CD4-positive, alpha-beta T cell treated with Interleukin-6 at 100 ng/mL for 8 hours (primary cell): Measurements from ENCODE around the gene NDUFS3.
A peak's percentile ranks its signal among the peaks of the same experiment; 100 is the strongest.
"Not testable (repeated sequence)": the region's sequence is repeated elsewhere in the genome, so short reads cannot be mapped to it uniquely, and the experiment has no call there.

Experiments
- DNase-seq: peaks from one replicate; pipeline ENCODE4 v3.0.0-alpha.2; 2020; ENCODE audit warnings: mixed read lengths, low spot score

The NDUFS3 gene

GRCh38 chr11:47578524-47579494, at the start of gene NDUFS3, which contains the start of gene KBTBD4:
Gene NDUFS3 (plus strand): TSS chr11:47579074. CDS start chr11:47579092, 18 bp downstream.
Gene KBTBD4 (minus strand): TSS chr11:47578970. CDS start chr11:47578951, 19 bp downstream.
- peak; percentile 82 for DNase-seq

GRCh38 chr11:47529951-47530350, 48.9 kb upstream of the NDUFS3 start:
- DNase-seq, result no peak

- not testable (repeated sequence) for DNase-seq
Observed at GRCh38 chr11:47530721-47531120, 48.2 kb upstream of the NDUFS3 start.

- DNase-seq, result no peak
Observed at GRCh38 chr11:47531666-47532065, 47.2 kb upstream of the NDUFS3 start.

- no peak for DNase-seq
Observed at GRCh38 chr11:47532597-47533213, 46.2 kb upstream of the NDUFS3 start.

- DNase-seq, result no peak
Observed at GRCh38 chr11:47533690-47534151, 45.2 kb upstream of the NDUFS3 start.

- no peak for DNase-seq
Observed at GRCh38 chr11:47534704-47535251, 44.1 kb upstream of the NDUFS3 start.

GRCh38 chr11:47536915-47537314, 42.0 kb upstream of the NDUFS3 start:
- no peak for DNase-seq

- DNase-seq, result no peak
Observed at GRCh38 chr11:47538741-47539565, 39.9 kb upstream of the NDUFS3 start.

- no peak for DNase-seq
Observed at GRCh38 chr11:47539681-47540039, 39.2 kb upstream of the NDUFS3 start.

GRCh38 chr11:47541070-47541469, 37.8 kb upstream of the NDUFS3 start:
- DNase-seq, result no peak

GRCh38 chr11:47545298-47545697, 33.6 kb upstream of the NDUFS3 start:
- DNase-seq, result no peak

GRCh38 chr11:47546274-47546673, 32.6 kb upstream of the NDUFS3 start:
- not testable (repeated sequence) for DNase-seq

- no peak for DNase-seq
Observed at GRCh38 chr11:47550288-47551047, 28.4 kb upstream of the NDUFS3 start.

GRCh38 chr11:47551086-47551485, 27.8 kb upstream of the NDUFS3 start:
- DNase-seq, result no peak

- DNase-seq, result no peak
Observed at GRCh38 chr11:47552056-47552565, 26.8 kb upstream of the NDUFS3 start.

GRCh38 chr11:47552566-47553405, 26.1 kb upstream of the NDUFS3 start, which contains the start of gene CELF1:
Gene CELF1 (minus strand): TSS chr11:47553132. CDS start chr11:47499523, 53,609 bp downstream.
- DNase-seq, result peak; percentile 89

GRCh38 chr11:47553406-47553743, 25.5 kb upstream of the NDUFS3 start:
- no peak for DNase-seq

- DNase-seq, result not testable (repeated sequence)
Observed at GRCh38 chr11:47557004-47557403, 21.9 kb upstream of the NDUFS3 start.

- no peak for DNase-seq
Observed at GRCh38 chr11:47558695-47559094, 20.2 kb upstream of the NDUFS3 start.
